ENCODE data around the gene DNAH3.

DNA sequence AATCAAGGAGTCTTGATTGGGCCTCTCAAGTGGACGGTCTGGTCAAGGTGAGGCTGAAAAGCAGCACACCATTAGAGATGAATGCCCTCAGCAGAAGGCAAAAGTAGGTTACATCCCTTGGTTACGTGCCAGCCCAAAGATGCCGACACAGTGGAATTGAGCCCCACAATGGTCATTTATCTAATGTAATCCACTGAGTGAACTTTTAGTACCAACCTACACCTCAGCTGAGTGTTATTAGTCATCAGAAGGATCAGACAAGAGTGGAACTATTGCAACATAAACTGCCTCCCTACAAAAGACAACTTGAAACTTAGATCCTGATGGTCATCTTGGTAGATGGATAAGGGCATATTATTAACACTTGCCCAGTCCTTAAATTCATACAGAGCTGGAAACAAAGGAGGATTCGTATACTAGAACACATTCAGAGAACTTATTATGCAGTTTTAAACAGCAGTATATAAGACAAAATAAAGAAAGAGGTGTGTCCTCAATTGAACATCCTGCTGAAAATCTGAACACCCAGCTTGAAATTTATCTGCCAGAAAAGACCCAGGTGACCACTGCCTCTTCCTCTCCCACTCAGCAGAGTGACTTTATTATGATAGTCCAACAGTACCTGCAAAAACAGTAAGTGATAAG is 253.3 kb downstream of the DNAH3 start:
- TF ChIP-seq CTCF (IDR thresholded peaks at IDR 0.05) (no peak), POLR2A (IDR thresholded peaks at IDR 0.05) (no peak)
